IPS-18a (cell line): ENCODE data around the gene U2AF2.

ENCODE experiments used
- H3K27ac ChIP-seq: one replicate; pipeline ENCODE4 v1.5.1; 2013; ENCODE audit warnings: low read length
- H3K27me3 ChIP-seq: one replicate; pipeline ENCODE4 v1.6.1; 2013; ENCODE audit warnings: mild to moderate bottlenecking, low read length; ENCODE audit not compliant: control insufficient read depth, insufficient read depth
- H3K36me3 ChIP-seq: one replicate; pipeline ENCODE4 v1.6.1; 2013; ENCODE audit warnings: low read depth, low read length; ENCODE audit not compliant: control insufficient read depth
- H3K4me1 ChIP-seq: one replicate; pipeline ENCODE4 v1.6.1; 2013; ENCODE audit warnings: low read depth, low read length; ENCODE audit not compliant: control insufficient read depth
- H3K4me3 ChIP-seq: one replicate; pipeline ENCODE4 v1.5.1; 2013; ENCODE audit warnings: low read length
- H3K9ac ChIP-seq: one replicate; pipeline ENCODE4 v1.6.1; 2013; ENCODE audit warnings: mild to moderate bottlenecking, low read length, moderate library complexity
- H3K9me3 ChIP-seq: one replicate; pipeline ENCODE4 v1.6.1; 2013; ENCODE audit warnings: low read depth, low read length; ENCODE audit not compliant: control insufficient read depth

The U2AF2 gene

GRCh38 chr19:55653651-55654322, 1.0 kb upstream of the U2AF2 start:
- Histone ChIP-seq H3K36me3 (no peaks in the 10 kb centered on the region), H3K4me3 (peak overlapping the region; percentile 95), H3K4me1 (peaks cover 7% of the 10 kb centered on the region), H3K9me3 (no peaks in the 10 kb centered on the region), H3K9ac (peak overlapping the region; percentile 97), H3K27ac (peak overlapping the region; percentile 99), H3K27me3 (no peaks in the 10 kb centered on the region)

GRCh38 chr19:55654323-55654867, 440 bp upstream of the U2AF2 start:
- Histone ChIP-seq H3K36me3 (no peaks in the 10 kb centered on the region), H3K4me1 (peaks cover 7% of the 10 kb centered on the region), H3K27me3 (no peaks in the 10 kb centered on the region), H3K27ac (peak overlapping the region; percentile 99), H3K9ac (peak overlapping the region; percentile 97), H3K9me3 (no peaks in the 10 kb centered on the region), H3K4me3 (peak overlapping the region; percentile 95)

GRCh38 chr19:55655648-55656040, 809 bp downstream of the U2AF2 start:
- H3K27ac ChIP-seq, result peak overlapping the region; percentile 95
- H3K36me3 ChIP-seq, result peaks cover 3% of the 10 kb centered on the region
- H3K9ac ChIP-seq, result peak overlapping the region; percentile 99
- no peaks in the 10 kb centered on the region for H3K27me3 ChIP-seq
- H3K4me3 ChIP-seq, result peak overlapping the region; percentile 99
- H3K4me1 ChIP-seq, result peaks cover 7% of the 10 kb centered on the region
- no peaks in the 10 kb centered on the region for H3K9me3 ChIP-seq

- H3K9me3 ChIP-seq, result no peaks in the 10 kb centered on the region
- peak overlapping the region; percentile 99 for H3K9ac ChIP-seq
- H3K27me3 ChIP-seq, result no peaks in the 10 kb centered on the region
- peaks cover 7% of the 10 kb centered on the region for H3K4me1 ChIP-seq
- H3K27ac ChIP-seq, result no peak overlapping the region
- peaks cover 12% of the 10 kb centered on the region for H3K36me3 ChIP-seq
- H3K4me3 ChIP-seq, result peak overlapping the region; percentile 99
Observed at GRCh38 chr19:55656552-55656951, 1.7 kb downstream of the U2AF2 start.

GRCh38 chr19:55656988-55657747, 2.3 kb downstream of the U2AF2 start:
- Histone ChIP-seq H3K9me3 (no peaks in the 10 kb centered on the region), H3K4me3 (peak overlapping the region; percentile 99), H3K9ac (peak overlapping the region; percentile 99), H3K36me3 (peaks cover 18% of the 10 kb centered on the region), H3K4me1 (peaks cover 7% of the 10 kb centered on the region), H3K27me3 (no peaks in the 10 kb centered on the region), H3K27ac (no peak overlapping the region)

- no peak overlapping the region for H3K9ac ChIP-seq
- H3K27me3 ChIP-seq, result no peaks in the 10 kb centered on the region
- H3K9me3 ChIP-seq, result no peaks in the 10 kb centered on the region
- H3K36me3 ChIP-seq, result peaks cover 33% of the 10 kb centered on the region
- H3K4me3 ChIP-seq, result no peak overlapping the region
- H3K27ac ChIP-seq, result no peak overlapping the region
- H3K4me1 ChIP-seq, result peaks cover 7% of the 10 kb centered on the region
Observed at GRCh38 chr19:55658846-55659459, 4.1 kb downstream of the U2AF2 start.

- H3K9me3 ChIP-seq, result no peaks in the 10 kb centered on the region
- no peak overlapping the region for H3K27ac ChIP-seq
- no peaks in the 10 kb centered on the region for H3K27me3 ChIP-seq
- no peak overlapping the region for H3K4me3 ChIP-seq
- H3K9ac ChIP-seq, result no peak overlapping the region
- peaks cover 7% of the 10 kb centered on the region for H3K4me1 ChIP-seq
- peaks cover 41% of the 10 kb centered on the region for H3K36me3 ChIP-seq
Observed at GRCh38 chr19:55659822-55660221, 5.0 kb downstream of the U2AF2 start.

- Histone ChIP-seq H3K4me1 (peaks cover 7% of the 10 kb centered on the region), H3K9me3 (no peaks in the 10 kb centered on the region), H3K27me3 (no peaks in the 10 kb centered on the region), H3K27ac (no peak overlapping the region), H3K9ac (no peak overlapping the region), H3K4me3 (no peak overlapping the region), H3K36me3 (peaks cover 46% of the 10 kb centered on the region)
Observed at GRCh38 chr19:55660404-55660803, 5.6 kb downstream of the U2AF2 start.

GRCh38 chr19:55660991-55661390, 6.2 kb downstream of the U2AF2 start:
- Histone ChIP-seq H3K27me3 (no peaks in the 10 kb centered on the region), H3K4me3 (no peak overlapping the region), H3K9me3 (no peaks in the 10 kb centered on the region), H3K27ac (no peak overlapping the region), H3K4me1 (peaks cover 7% of the 10 kb centered on the region), H3K36me3 (peaks cover 52% of the 10 kb centered on the region), H3K9ac (no peak overlapping the region)

- Histone ChIP-seq H3K27me3 (no peaks in the 10 kb centered on the region), H3K9ac (no peak overlapping the region), H3K4me3 (no peak overlapping the region), H3K4me1 (peaks cover 3% of the 10 kb centered on the region), H3K36me3 (peaks cover 60% of the 10 kb centered on the region), H3K27ac (no peak overlapping the region), H3K9me3 (no peaks in the 10 kb centered on the region)
Observed at GRCh38 chr19:55661826-55662225, 7.0 kb downstream of the U2AF2 start.

- Histone ChIP-seq H3K27ac (no peak overlapping the region), H3K36me3 (peaks cover 81% of the 10 kb centered on the region), H3K4me3 (no peak overlapping the region), H3K9me3 (no peaks in the 10 kb centered on the region), H3K27me3 (no peaks in the 10 kb centered on the region), H3K4me1 (no peaks in the 10 kb centered on the region), H3K9ac (no peak overlapping the region)
Observed at GRCh38 chr19:55663846-55664536, 9.2 kb downstream of the U2AF2 start.
